GM21717 (cell line): ENCODE data around the gene IL23A.
A peak's percentile ranks its signal among the peaks of the same experiment; 100 is the strongest.
"Not testable (repeated sequence)": the region's sequence is repeated elsewhere in the genome, so short reads cannot be mapped to it uniquely, and the experiment has no call there.

Experiments
- ATAC-seq: cut with Tn5 transposase; IDR thresholded peaks from one replicate; pipeline ENCODE4 v1.9.1; 2021; ENCODE audit warnings: mild to moderate bottlenecking, moderate library complexity; ENCODE audit not compliant: unreplicated experiment

The IL23A gene

GRCh38 chr12:56324206-56324605, 14.5 kb upstream of the IL23A start:
- ATAC-seq = no peak

- ATAC-seq = no peak
Observed at GRCh38 chr12:56326126-56326525, 12.6 kb upstream of the IL23A start.

- ATAC-seq = no peak
Observed at GRCh38 chr12:56326533-56326932, 12.2 kb upstream of the IL23A start.

GRCh38 chr12:56330936-56331490, 7.7 kb upstream of the IL23A start:
- ATAC-seq = no peak

- no peak for ATAC-seq
Observed at GRCh38 chr12:56332512-56333196, 6.0 kb upstream of the IL23A start.

- no peak for ATAC-seq
Observed at GRCh38 chr12:56333197-56333678, 5.4 kb upstream of the IL23A start.

GRCh38 chr12:56333679-56334489, 4.8 kb upstream of the IL23A start, which contains the start of gene PAN2:
Gene PAN2, minus strand, starts transcription at chr12:56334000. Its CDS starts 906 bp downstream, at chr12:56333094.
- ATAC-seq = peak; percentile 84

GRCh38 chr12:56334490-56334793, 4.2 kb upstream of the IL23A start:
- no peak for ATAC-seq

- ATAC-seq = not testable (repeated sequence)
Observed at GRCh38 chr12:56335527-56335926, 3.2 kb upstream of the IL23A start.

- ATAC-seq = no peak
Observed at GRCh38 chr12:56336361-56337167, 2.1 kb upstream of the IL23A start.

- ATAC-seq = no peak
Observed at GRCh38 chr12:56337753-56338251, 882 bp upstream of the IL23A start.

- ATAC-seq = no peak
Observed at GRCh38 chr12:56339158-56339422, 406 bp downstream of the IL23A start.

- ATAC-seq = no peak
Observed at GRCh38 chr12:56341616-56342015, 2.9 kb downstream of the IL23A start.

- ATAC-seq = not testable (repeated sequence)
Observed at GRCh38 chr12:56342290-56342689, 3.6 kb downstream of the IL23A start.

- no peak for ATAC-seq
Observed at GRCh38 chr12:56346675-56347074, 8.0 kb downstream of the IL23A start.

- not testable (repeated sequence) for ATAC-seq
Observed at GRCh38 chr12:56347255-56347654, 8.6 kb downstream of the IL23A start.

GRCh38 chr12:56348776-56349175, 10.1 kb downstream of the IL23A start:
- no peak for ATAC-seq

GRCh38 chr12:56350662-56351061, 12.0 kb downstream of the IL23A start:
- no peak for ATAC-seq

GRCh38 chr12:56351325-56351724, 12.6 kb downstream of the IL23A start:
- no peak for ATAC-seq

- no peak for ATAC-seq
Observed at GRCh38 chr12:56358836-56359532, 20.3 kb downstream of the IL23A start.
